GM06990 (cell line): ENCODE measurements around the gene PCBD1.

Source experiments
- DNase-seq: peaks from one replicate; pipeline ENCODE4 v3.0.0-alpha.2; 2011; ENCODE audit not compliant: insufficient read length; ENCODE audit errors: extremely low read depth
- H3K27me3 ChIP-seq: replicated peaks from 2 replicates; pipeline ENCODE4 v1.6.0; 2011; ENCODE audit warnings: low read length; ENCODE audit not compliant: control insufficient read depth, insufficient read depth
- H3K36me3 ChIP-seq: 2 replicates; pipeline ENCODE4 v1.5.1; 2011; ENCODE audit warnings: low read length; ENCODE audit not compliant: control insufficient read depth, insufficient read depth
- H3K4me3 ChIP-seq: replicated peaks from 2 replicates; pipeline ENCODE4 v1.5.1; 2011; ENCODE audit warnings: low read depth, mild to moderate bottlenecking, control low read depth, low read length
- TF ChIP-seq, protein P1 (sequence below): IDR thresholded peaks from 2 replicates; pipeline ENCODE4 v1.5.1; 2011; ENCODE audit warnings: low read length, control low read depth, mild to moderate bottlenecking, inconsistent platforms; ENCODE audit not compliant: insufficient read depth, poor library complexity, severe bottlenecking

PCBD1 gene

DNA sequence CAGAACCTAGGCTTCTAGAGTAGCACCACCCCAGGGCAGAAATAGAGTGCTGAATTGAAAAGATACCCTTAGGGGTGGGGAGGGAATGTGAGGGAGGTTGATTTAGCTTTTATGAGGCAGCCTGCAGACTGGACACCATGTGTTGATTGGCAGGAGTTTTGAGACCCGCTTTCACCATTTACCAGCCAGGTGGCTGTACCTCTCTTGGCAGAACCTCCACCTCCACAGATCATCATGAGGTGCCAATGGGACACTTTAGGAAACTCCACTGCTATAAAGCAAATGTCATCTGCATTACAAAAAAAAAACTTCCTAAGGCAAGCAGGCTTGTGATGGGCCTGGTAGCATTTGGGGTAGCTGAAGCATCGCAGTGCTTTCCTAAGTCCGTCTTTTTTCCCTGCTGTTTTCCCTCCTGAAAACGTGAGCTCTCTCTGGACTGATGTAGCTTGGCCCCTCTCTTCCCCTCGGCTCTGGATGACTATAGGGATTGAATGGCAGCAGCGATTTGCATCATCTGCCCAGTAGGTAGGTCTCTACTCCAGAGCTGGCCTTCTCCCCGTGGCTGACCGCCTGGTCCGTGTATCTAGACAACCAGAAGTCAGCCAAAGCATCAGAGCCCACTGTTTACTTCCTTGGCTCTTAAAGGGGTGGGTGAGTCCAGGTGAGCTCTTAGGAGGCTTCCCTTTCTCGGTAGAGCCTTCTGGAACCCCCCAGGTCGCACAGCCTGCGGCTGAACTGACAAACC lies 1.3 kb downstream of the PCBD1 start:
- TF ChIP-seq, protein P1, sequence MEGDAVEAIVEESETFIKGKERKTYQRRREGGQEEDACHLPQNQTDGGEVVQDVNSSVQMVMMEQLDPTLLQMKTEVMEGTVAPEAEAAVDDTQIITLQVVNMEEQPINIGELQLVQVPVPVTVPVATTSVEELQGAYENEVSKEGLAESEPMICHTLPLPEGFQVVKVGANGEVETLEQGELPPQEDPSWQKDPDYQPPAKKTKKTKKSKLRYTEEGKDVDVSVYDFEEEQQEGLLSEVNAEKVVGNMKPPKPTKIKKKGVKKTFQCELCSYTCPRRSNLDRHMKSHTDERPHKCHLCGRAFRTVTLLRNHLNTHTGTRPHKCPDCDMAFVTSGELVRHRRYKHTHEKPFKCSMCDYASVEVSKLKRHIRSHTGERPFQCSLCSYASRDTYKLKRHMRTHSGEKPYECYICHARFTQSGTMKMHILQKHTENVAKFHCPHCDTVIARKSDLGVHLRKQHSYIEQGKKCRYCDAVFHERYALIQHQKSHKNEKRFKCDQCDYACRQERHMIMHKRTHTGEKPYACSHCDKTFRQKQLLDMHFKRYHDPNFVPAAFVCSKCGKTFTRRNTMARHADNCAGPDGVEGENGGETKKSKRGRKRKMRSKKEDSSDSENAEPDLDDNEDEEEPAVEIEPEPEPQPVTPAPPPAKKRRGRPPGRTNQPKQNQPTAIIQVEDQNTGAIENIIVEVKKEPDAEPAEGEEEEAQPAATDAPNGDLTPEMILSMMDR, result no peak
- Histone ChIP-seq H3K4me3 (peak overlapping the region; percentile 85), H3K27me3 (no peaks in the 10 kb centered on the region), H3K36me3 (peaks cover 3% of the 10 kb centered on the region; the same call in 1 of the 2 replicates)
- DNase-seq, result no peak

DNA sequence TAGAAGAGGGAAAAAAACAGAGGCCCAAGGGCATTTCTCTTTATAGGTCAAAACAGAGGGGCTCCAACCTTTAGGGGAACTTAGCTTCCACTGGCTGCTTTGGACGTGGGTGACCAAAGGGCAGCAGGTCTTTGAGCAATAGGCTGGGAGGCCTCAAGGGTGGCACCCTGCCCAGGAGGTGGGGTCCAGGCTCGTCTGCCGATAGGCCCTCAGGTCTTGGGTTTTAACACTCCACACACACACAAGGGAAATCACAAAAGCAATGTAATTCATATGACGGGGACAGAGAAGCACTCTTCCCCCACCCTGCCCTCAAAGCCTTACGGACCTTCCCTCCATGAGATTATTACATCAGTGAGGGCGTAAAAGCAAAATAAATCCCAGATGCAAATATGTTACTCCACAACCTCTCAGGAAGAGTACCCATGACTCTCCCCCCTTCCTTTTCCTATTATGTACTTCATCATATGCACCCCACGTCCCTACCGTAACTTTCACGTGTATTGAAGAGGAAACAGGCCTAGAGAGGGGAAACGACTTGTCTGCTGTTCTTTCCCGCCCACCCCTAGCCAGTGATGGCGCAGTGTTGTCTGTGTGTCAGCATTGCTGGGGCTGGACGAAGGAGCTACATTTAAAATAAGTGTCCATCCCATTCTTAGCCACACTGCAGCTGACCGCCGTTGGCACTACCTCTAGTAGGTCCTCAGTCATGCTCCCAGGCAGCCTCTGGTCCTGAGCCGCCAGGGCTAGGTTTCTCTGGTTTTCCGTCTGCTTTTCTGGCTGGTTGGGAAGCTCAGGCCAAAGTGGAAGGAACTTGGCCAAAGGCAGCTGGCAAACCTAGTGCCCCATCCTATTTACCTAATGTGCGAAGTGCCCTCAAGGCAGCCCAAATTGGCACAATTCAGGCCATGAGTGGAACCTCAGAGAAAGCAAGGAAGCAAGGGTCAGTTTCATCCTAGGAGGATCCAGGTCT lies 2.1 kb downstream of the PCBD1 start:
- Histone ChIP-seq H3K4me3 (no peak overlapping the region), H3K36me3 (peaks cover 3% of the 10 kb centered on the region; the same call in 1 of the 2 replicates), H3K27me3 (no peaks in the 10 kb centered on the region)
- TF ChIP-seq, protein P1, result no peak
- DNase-seq, result no peak

DNA sequence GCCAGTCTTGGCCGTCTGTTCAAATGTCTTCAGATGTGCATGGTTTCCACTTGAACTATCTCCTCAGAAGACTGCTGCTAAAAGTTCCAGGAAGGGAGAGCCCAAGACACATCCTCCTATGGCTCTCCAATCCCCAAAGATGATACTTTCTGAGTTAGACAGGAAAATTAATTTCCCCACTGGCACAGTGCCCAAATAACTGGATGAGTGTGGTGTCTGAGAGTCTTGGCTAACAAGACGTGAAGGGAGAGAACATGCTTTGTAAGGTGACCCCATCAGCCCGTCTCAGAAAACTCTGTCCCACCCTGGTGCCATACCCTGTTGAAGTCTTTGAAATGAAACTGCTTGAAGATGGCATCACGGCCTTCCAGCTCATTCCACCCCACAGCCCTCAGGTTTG lies 2.9 kb downstream of the PCBD1 start:
- peaks cover 3% of the 10 kb centered on the region; the same call in 1 of the 2 replicates for H3K36me3 ChIP-seq
- TF ChIP-seq, protein P1, result no peak
- H3K4me3 ChIP-seq, result no peak overlapping the region
- no peak for DNase-seq
- H3K27me3 ChIP-seq, result no peaks in the 10 kb centered on the region

DNA sequence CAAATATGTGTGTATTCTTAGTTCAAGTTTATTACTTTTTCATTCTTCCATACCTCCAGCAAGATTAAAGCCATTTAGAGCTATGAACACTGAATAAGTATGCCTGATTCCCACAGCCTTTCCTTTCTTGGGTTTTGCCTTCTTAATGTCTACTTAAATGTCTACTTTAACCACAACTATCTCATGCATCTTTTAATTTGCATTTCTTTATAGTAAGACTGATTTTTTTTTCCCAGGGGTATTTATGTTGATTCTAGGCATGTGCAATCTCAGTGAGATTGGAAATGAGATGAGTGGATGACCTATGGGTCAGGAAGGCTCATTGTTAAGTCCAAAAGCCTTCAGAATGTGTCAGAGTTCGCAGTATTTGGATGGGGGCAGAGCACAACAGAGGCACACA lies 3.6 kb downstream of the PCBD1 start:
- TF ChIP-seq, protein P1, result no peak
- DNase-seq, result no peak
- Histone ChIP-seq H3K36me3 (peaks cover 3% of the 10 kb centered on the region; the same call in 1 of the 2 replicates), H3K27me3 (no peaks in the 10 kb centered on the region), H3K4me3 (no peak overlapping the region)

DNA sequence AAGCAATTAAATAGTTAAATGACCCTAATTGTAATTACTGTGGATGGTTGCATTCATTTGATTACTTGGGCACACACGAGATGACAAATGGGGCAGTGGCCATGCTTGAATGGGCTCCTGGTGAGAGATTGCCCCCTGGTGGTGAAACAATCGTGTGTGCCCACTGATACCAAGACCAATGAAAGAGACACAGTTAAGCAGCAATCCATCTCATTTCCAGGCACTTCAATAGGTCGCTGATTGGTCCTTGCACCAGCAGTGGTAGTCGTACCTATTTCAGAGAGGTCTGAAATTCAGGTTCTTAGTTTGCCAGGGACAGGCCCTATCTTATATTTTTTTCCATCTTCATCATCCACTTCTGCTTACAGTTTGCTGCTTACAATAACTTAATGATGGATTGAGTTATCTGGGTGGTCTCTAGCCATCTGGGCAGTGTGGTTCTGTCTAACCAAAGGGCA lies 8.3 kb downstream of the PCBD1 start:
- Histone ChIP-seq H3K36me3 (peaks cover 3% of the 10 kb centered on the region; the same call in 1 of the 2 replicates), H3K4me3 (no peak overlapping the region), H3K27me3 (no peaks in the 10 kb centered on the region)
- peak; percentile 28 for DNase-seq
- TF ChIP-seq, protein P1, result peak; percentile 85
